Ectodermal cell (in vitro differentiated cells): Measurements from ENCODE around the gene CPLANE2.
"Not testable (repeated sequence)": the region's sequence is repeated elsewhere in the genome, so short reads cannot be mapped to it uniquely, and the experiment has no call there.

Experiments
- H3K27ac ChIP-seq: 2 replicates; pipeline ENCODE4 v1.7.0; 2013; ENCODE audit warnings: mild to moderate bottlenecking, low read depth, low read length; ENCODE audit not compliant: insufficient read depth, poor library complexity, severe bottlenecking
- H3K27me3 ChIP-seq: 2 replicates; pipeline ENCODE4 v1.7.0; 2013; ENCODE audit warnings: mild to moderate bottlenecking, low read length; ENCODE audit not compliant: insufficient read depth, control insufficient read depth, poor library complexity, severe bottlenecking
- H3K36me3 ChIP-seq: one replicate; pipeline ENCODE4 v1.7.0; 2013; ENCODE audit warnings: low read length; ENCODE audit not compliant: control insufficient read depth, insufficient read depth
- H3K4me1 ChIP-seq: one replicate; pipeline ENCODE4 v1.7.0; 2013; ENCODE audit warnings: low read length; ENCODE audit not compliant: control insufficient read depth, insufficient read depth
- H3K4me3 ChIP-seq: 2 replicates; pipeline ENCODE4 v1.7.0; 2013; ENCODE audit warnings: low read depth, low read length, control low read depth; ENCODE audit not compliant: insufficient read depth
- H3K9me3 ChIP-seq: 2 replicates; pipeline ENCODE4 v1.7.0; 2013; ENCODE audit warnings: mild to moderate bottlenecking, low read length, moderate library complexity; ENCODE audit not compliant: control insufficient read depth
- WGBS, 2 experiments: methylation state at CpG; one replicate each; pipeline ENCODE4 v1.1.7; 2013; ENCODE audit warnings: missing lambda C conversion rate in 2 of 2; 5-methylcytosine and 5-hydroxymethylcytosine counted together

CPLANE2 gene

GRCh38 chr1:16218674-16219071, 18.3 kb downstream of the CPLANE2 start:
- Histone ChIP-seq H3K36me3 (no peaks in the 10 kb centered on the region), H3K4me1 (peaks cover 3% of the 10 kb centered on the region), H3K27me3 (peaks cover 56% of the 10 kb centered on the region), H3K9me3 (no peaks in the 10 kb centered on the region), H3K4me3 (no peak overlapping the region), H3K27ac (no peak overlapping the region)
- WGBS, 2 experiments: 92 to 95% methylated on average over 6 of the region's 6 CpGs

- Histone ChIP-seq H3K4me1 (peaks cover 3% of the 10 kb centered on the region), H3K4me3 (no peak overlapping the region), H3K27me3 (peaks cover 51% of the 10 kb centered on the region), H3K27ac (no peak overlapping the region), H3K9me3 (no peaks in the 10 kb centered on the region), H3K36me3 (no peaks in the 10 kb centered on the region)
- 86 to 88% methylated on average over 12 of the region's 12 CpGs for WGBS, 2 experiments
These were observed 18.8 kb downstream of the CPLANE2 start for GRCh38 chr1:16218014-16218673.

- WGBS, 2 experiments: 4 to 6% methylated on average over 46 of the region's 46 CpGs
- H3K9me3 ChIP-seq: no peaks in the 10 kb centered on the region
- peaks cover 10% of the 10 kb centered on the region for H3K4me1 ChIP-seq
- peak overlapping the region; percentile 22 for H3K4me3 ChIP-seq
- H3K36me3 ChIP-seq: no peaks in the 10 kb centered on the region
- H3K27ac ChIP-seq: no peak overlapping the region
- peaks cover 51% of the 10 kb centered on the region for H3K27me3 ChIP-seq
These were observed 19.8 kb downstream of the CPLANE2 start for GRCh38 chr1:16217061-16217785.

DNA sequence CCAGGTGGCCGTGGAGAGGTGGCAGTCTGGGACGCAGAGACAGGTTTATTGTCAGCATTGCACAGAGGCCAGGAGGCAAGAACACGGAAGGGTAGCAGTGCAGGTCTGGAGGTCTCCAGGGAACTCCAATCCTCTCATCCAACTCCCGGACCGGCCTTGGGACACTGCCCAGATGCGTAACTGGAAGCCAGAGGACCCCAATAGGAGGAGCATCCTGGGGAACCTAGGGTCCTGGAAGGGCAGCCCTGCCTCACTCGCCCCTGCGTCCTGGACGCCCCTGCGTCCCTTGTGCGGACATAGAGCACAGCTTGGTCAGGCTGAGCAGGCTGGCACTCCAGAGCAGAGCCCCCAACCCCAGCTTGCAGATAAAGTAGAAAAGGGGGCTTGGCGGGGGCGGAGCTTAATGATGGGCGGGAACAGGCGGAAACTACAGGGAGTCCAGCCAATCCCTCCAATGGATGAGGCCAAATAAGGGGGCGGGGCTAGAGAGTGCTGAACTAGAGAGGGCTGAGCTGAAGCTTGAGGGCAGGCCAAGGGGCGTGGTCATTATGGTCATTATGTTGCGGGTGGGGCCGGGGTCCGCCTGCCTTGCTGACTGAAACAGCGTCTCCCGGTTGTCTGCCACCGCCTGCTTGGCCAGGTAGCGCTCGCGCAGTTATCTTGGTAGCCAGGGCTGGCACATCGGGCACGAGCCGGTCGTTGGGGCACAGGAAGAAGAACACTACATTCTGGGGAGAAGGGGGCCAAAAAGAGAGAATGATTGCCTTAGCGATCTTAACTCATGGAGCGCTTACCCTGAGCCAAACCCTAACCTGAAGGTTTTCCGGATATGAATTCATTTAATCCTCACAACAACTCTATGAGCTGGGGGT, 20.9 kb downstream of the CPLANE2 start:
- WGBS, 2 experiments: 20 to 25% methylated on average over 33 of the region's 33 CpGs
- Histone ChIP-seq H3K4me3 (peak overlapping the region; percentile 31), H3K27ac (no peak overlapping the region), H3K9me3 (no peaks in the 10 kb centered on the region), H3K4me1 (peaks cover 13% of the 10 kb centered on the region), H3K27me3 (peaks cover 42% of the 10 kb centered on the region), H3K36me3 (no peaks in the 10 kb centered on the region)

- peaks cover 13% of the 10 kb centered on the region for H3K4me1 ChIP-seq
- not testable (repeated sequence) for H3K27ac ChIP-seq, H3K36me3 ChIP-seq, H3K4me3 ChIP-seq, H3K9me3 ChIP-seq
- WGBS, 2 experiments: 94 to 95% methylated on average over 13 to 14 of the region's 14 CpGs
- peaks cover 38% of the 10 kb centered on the region for H3K27me3 ChIP-seq
These were observed 21.7 kb downstream of the CPLANE2 start for GRCh38 chr1:16215240-16215639.

- H3K27me3 ChIP-seq: peaks cover 34% of the 10 kb centered on the region
- peaks cover 18% of the 10 kb centered on the region for H3K4me1 ChIP-seq
- not testable (repeated sequence) for H3K36me3 ChIP-seq, H3K4me3 ChIP-seq, H3K27ac ChIP-seq, H3K9me3 ChIP-seq
- 89 to 95% methylated on average over 3 of the region's 3 CpGs for WGBS, 2 experiments
These were observed 23.4 kb downstream of the CPLANE2 start for GRCh38 chr1:16213544-16213943.

- Histone ChIP-seq H3K4me1 (peaks cover 18% of the 10 kb centered on the region), H3K27ac (no peak overlapping the region), H3K4me3 (no peak overlapping the region), H3K36me3 (no peaks in the 10 kb centered on the region), H3K9me3 (no peaks in the 10 kb centered on the region), H3K27me3 (peaks cover 34% of the 10 kb centered on the region)
- 75 to 84% methylated on average over 3 of the region's 3 CpGs for WGBS, 2 experiments
These were observed 24.0 kb downstream of the CPLANE2 start for GRCh38 chr1:16213013-16213412.

- peak within 1 kb of the TSS; percentile 12 for H3K4me3 ChIP-seq
- 26 to 29% methylated on average over 14 of the region's 14 CpGs for WGBS, 2 experiments
These were observed 24.6 kb downstream of the CPLANE2 start, which contains the start of gene ARHGEF19 for GRCh38 chr1:16212251-16212961. Gene ARHGEF19, minus strand, starts transcription at chr1:16212652. Its CDS starts 3,598 bp downstream, at chr1:16209054.

DNA sequence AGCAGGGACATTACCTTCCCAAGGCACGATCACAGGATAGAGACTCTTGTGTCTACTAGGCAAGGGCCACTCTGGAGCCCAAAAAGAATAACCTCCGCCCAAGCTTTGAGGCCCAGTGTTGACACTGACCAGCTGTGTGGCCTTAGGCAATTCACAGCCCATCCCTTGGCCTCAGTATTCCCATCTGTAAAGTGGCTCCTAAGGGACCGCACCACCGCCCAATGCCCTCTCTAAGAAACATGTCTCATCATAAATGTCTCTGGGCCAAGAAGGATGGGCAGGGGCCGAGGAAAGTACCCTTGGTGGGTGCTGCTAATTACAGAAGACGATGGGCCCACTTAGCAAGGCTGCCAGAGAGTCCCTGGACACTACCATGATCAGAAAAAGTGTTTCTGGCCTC, 25.2 kb downstream of the CPLANE2 start:
- no peak overlapping the region for H3K27ac ChIP-seq
- H3K27me3 ChIP-seq: peaks cover 32% of the 10 kb centered on the region
- peak overlapping the region; percentile 12 for H3K4me3 ChIP-seq
- peaks cover 18% of the 10 kb centered on the region for H3K4me1 ChIP-seq
- H3K9me3 ChIP-seq: no peaks in the 10 kb centered on the region
- 89 to 91% methylated on average over 6 of the region's 6 CpGs for WGBS, 2 experiments
- no peaks in the 10 kb centered on the region for H3K36me3 ChIP-seq

More at GRCh38 chr1:16212251-16212961, 24.6 kb downstream of the CPLANE2 start, which contains the start of gene ARHGEF19:
- Histone ChIP-seq H3K36me3 (no peaks in the 10 kb centered on the region), H3K27me3 (peaks cover 33% of the 10 kb centered on the region), H3K27ac (no peak within 1 kb of the TSS), H3K9me3 (no peaks in the 10 kb centered on the region), H3K4me1 (peaks cover 18% of the 10 kb centered on the region)
